A549 (cell line): Measurements from ENCODE around the gene TBC1D24.

Source experiments
- FOSB ChIP-seq: fragments of 250-450 bp; sonication (Bioruptor Pico); IDR thresholded peaks from 2 replicates; pipeline ENCODE4 v1.5.0; 2020; ENCODE audit warnings: mild to moderate bottlenecking, moderate library complexity
- PHF8 ChIP-seq: fragments of 200-600 bp; sonication (generic); IDR thresholded peaks from 2 replicates; pipeline ENCODE4 v1.6.1; 2016; ENCODE audit warnings: low read depth, mild to moderate bottlenecking, antibody characterized with exemption, moderate library complexity, borderline replicate concordance
- POLR2A ChIP-seq: IDR thresholded peaks from 2 replicates; pipeline ENCODE4 v1.6.1; 2012; ENCODE audit warnings: mild to moderate bottlenecking, low read length
- TF ChIP-seq, protein P1 (sequence below): fragments of >200 bp; sonication (Bioruptor Twin); formaldehyde crosslinking; IDR thresholded peaks from 3 replicates; pipeline ENCODE4 v1.5.1; 2016
- TF ChIP-seq, protein P2 (sequence below): fragments of 150-350 bp; IDR thresholded peaks from 2 replicates; pipeline ENCODE4 v1.6.1; 2014; ENCODE audit warnings: low read depth, mild to moderate bottlenecking, low read length

- TF ChIP-seq POLR2A, result no peak
- TF ChIP-seq, protein P1, sequence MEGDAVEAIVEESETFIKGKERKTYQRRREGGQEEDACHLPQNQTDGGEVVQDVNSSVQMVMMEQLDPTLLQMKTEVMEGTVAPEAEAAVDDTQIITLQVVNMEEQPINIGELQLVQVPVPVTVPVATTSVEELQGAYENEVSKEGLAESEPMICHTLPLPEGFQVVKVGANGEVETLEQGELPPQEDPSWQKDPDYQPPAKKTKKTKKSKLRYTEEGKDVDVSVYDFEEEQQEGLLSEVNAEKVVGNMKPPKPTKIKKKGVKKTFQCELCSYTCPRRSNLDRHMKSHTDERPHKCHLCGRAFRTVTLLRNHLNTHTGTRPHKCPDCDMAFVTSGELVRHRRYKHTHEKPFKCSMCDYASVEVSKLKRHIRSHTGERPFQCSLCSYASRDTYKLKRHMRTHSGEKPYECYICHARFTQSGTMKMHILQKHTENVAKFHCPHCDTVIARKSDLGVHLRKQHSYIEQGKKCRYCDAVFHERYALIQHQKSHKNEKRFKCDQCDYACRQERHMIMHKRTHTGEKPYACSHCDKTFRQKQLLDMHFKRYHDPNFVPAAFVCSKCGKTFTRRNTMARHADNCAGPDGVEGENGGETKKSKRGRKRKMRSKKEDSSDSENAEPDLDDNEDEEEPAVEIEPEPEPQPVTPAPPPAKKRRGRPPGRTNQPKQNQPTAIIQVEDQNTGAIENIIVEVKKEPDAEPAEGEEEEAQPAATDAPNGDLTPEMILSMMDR, result no peak
- TF ChIP-seq, protein P2, sequence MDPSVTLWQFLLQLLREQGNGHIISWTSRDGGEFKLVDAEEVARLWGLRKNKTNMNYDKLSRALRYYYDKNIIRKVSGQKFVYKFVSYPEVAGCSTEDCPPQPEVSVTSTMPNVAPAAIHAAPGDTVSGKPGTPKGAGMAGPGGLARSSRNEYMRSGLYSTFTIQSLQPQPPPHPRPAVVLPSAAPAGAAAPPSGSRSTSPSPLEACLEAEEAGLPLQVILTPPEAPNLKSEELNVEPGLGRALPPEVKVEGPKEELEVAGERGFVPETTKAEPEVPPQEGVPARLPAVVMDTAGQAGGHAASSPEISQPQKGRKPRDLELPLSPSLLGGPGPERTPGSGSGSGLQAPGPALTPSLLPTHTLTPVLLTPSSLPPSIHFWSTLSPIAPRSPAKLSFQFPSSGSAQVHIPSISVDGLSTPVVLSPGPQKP, result no peak
- TF ChIP-seq FOSB (CRISPR knock-in tag), result no peak
- no peak for TF ChIP-seq PHF8
Observed at GRCh38 chr16:2520784-2521531, 46.0 kb downstream of the TBC1D24 start.
